ENCODE data around the gene PAX9. TPM values are rescaled to one million over a fixed set of nuclear protein-coding genes. Genes with fewer than 3 reads are reported as not detected.

The PAX9 gene
- not detected for total RNA-seq

DNA sequence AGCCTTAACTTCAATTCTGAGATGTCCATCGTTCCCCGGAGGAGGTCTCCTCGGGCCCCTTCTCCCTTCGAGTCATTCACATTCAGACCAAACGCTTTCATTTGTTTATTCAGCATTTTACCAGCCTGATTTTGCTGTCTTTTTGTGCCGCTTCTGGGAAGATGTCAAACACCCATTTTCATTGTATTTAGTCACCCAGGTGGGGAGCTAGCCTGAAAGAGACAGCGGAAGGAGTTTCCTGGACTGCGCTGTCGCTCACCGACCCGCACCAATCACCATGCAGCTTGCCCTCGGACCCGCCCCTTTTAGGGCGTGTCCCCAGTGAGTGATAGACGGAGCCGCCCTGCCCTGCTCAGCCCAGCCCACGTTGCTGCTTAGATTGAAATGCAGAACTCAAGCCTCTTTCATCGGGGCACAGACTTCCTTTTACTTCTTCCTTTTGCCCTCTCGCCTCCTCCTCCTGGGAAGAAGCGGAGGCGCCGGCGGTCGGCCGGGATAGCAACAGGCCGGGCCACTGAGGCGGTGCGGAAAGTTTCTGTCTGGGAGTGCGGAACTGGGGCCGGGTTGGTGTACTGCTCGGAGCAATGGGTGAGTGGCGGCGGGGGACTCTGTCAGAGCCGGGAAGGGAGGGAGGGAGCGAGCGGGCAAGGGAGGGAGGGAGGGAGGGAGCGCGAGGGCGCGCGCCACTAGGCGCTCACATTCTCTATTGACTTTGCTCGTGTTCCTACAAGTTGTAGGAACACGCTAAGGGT is at the start of gene PAX9:
Gene PAX9 (plus strand): TSS at position 355 of the 752 bp plus-strand sequence. CDS start 230 bp downstream, at position 585.
- Mint-ChIP-seq H3K27ac (no peak within 1 kb of the TSS), H3K9me3 (peaks cover 4% of the 10 kb centered on the region), H3K27me3 (peaks cover 74% of the 10 kb centered on the region), H3K36me3 (ENCODE audit: low read depth) (peaks cover 29% of the 10 kb centered on the region), H3K4me1 (peaks cover 16% of the 10 kb centered on the region), H3K4me3 (peak within 1 kb of the TSS; percentile 47)
- peak; percentile 81 for ATAC-seq (replicated peaks)

DNA sequence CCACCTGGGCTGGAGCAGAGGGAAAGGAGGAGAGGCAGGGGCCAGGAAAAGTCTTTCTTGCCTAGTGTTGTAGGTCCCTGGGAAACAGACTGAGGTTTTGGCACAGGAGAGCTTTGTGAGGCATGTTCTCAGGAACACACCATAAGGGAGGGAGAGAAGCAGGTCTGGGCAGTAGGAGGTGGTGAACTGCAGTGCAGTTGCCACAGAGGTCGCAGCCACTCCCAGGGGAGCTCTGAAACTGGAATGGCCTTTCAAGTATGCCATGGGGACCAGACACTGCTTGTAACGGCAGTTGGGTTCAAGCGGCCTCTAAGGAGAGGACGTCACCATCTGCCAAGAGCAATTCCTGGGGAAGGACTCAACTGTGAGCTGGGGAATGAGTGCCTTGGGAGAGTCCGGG is 43.8 kb upstream of the PAX9 start:
- Mint-ChIP-seq H3K4me1 (no peaks in the 10 kb centered on the region), H3K36me3 (ENCODE audit: low read depth) (no peaks in the 10 kb centered on the region), H3K4me3 (no peak overlapping the region), H3K27me3 (peaks cover 4% of the 10 kb centered on the region), H3K9me3 (no peaks in the 10 kb centered on the region), H3K27ac (no peak overlapping the region)
- ATAC-seq (replicated peaks), result no peak

- no peak for ATAC-seq (replicated peaks)
- Mint-ChIP-seq H3K27ac (no peak overlapping the region), H3K4me1 (no peaks in the 10 kb centered on the region), H3K36me3 (ENCODE audit: low read depth) (no peaks in the 10 kb centered on the region), H3K27me3 (peaks cover 4% of the 10 kb centered on the region), H3K4me3 (no peak overlapping the region), H3K9me3 (no peaks in the 10 kb centered on the region)
Observed at GRCh38 chr14:36618641-36619040, 43.0 kb upstream of the PAX9 start.

DNA sequence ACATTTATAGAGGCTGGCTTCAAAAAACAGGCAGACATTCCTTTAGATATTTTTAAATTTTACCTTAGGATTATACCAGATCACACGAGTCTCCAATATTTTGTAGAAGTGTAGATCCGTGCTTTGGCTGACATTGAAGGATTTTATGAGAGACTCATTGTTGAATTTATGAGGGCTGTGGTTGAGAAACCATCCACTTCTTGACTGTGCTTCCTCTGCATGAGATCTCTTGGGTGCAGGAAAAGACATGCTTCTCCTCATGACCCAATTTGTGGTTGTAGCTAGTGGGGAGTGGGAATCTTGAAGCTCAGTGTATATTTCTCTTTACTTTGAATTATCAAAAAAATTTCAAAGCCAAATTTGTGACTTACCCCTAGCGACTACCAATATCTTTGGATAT is 42.5 kb upstream of the PAX9 start:
- Mint-ChIP-seq H3K36me3 (ENCODE audit: low read depth) (no peaks in the 10 kb centered on the region), H3K27ac (no peak overlapping the region), H3K4me3 (no peak overlapping the region), H3K4me1 (no peaks in the 10 kb centered on the region), H3K9me3 (no peaks in the 10 kb centered on the region), H3K27me3 (peaks cover 4% of the 10 kb centered on the region)
- no peak for ATAC-seq (replicated peaks)

DNA sequence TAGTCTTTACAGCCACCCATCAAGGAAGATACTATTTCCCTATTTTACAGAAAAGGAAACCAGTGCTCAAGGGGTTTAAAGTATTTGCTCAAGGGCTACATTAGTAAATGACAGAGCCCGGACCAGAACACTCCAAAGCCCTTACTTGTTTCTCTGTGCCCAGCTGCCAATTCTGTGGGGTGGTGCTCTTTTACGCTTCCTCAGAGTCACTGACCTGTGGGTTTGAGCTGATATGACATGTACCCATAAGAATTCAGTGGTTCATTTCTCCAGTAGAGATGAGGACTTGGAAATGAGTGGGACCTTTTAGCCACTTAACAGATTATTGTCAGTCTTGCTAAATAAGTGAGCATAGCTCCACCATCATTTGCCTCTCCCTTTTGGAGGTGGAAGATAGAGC is 41.8 kb upstream of the PAX9 start:
- Mint-ChIP-seq H3K9me3 (no peaks in the 10 kb centered on the region), H3K4me1 (no peaks in the 10 kb centered on the region), H3K4me3 (no peak overlapping the region), H3K27ac (no peak overlapping the region), H3K27me3 (peaks cover 4% of the 10 kb centered on the region), H3K36me3 (ENCODE audit: low read depth) (no peaks in the 10 kb centered on the region)
- no peak for ATAC-seq (replicated peaks)

- no peaks in the 10 kb centered on the region for H3K36me3 Mint-ChIP-seq (ENCODE audit: low read depth)
- no peak overlapping the region for H3K27ac Mint-ChIP-seq
- no peak for ATAC-seq (replicated peaks)
- no peaks in the 10 kb centered on the region for H3K4me1 Mint-ChIP-seq
- no peaks in the 10 kb centered on the region for H3K9me3 Mint-ChIP-seq
- H3K27me3 Mint-ChIP-seq, result peaks cover 15% of the 10 kb centered on the region
- H3K4me3 Mint-ChIP-seq, result no peak overlapping the region
Observed at GRCh38 chr14:36625014-36625413, 36.6 kb upstream of the PAX9 start.

DNA sequence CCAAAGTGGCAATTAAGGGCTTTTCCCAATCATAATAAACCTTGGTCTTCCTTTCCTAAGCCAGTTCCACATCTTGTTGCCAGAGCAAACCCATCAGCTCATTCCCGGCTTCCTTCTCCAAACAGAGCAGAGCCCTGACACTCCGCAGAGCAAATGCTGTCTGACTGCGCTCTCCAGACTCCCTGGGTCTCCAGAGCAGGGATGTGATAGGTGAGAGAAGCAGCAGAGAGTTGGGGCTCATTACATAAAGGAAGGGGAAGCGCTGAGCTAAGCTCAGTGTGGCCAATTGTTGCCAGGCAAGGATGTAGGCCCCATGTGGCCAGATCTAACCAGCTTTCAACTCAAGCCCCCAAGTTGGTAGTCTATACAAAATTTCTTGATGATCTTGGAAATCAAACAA is 36.2 kb upstream of the PAX9 start:
- H3K9me3 Mint-ChIP-seq, result no peaks in the 10 kb centered on the region
- ATAC-seq (replicated peaks), result no peak
- H3K27ac Mint-ChIP-seq, result no peak overlapping the region
- no peaks in the 10 kb centered on the region for H3K36me3 Mint-ChIP-seq (ENCODE audit: low read depth)
- peaks cover 15% of the 10 kb centered on the region for H3K27me3 Mint-ChIP-seq
- no peak overlapping the region for H3K4me3 Mint-ChIP-seq
- no peaks in the 10 kb centered on the region for H3K4me1 Mint-ChIP-seq

DNA sequence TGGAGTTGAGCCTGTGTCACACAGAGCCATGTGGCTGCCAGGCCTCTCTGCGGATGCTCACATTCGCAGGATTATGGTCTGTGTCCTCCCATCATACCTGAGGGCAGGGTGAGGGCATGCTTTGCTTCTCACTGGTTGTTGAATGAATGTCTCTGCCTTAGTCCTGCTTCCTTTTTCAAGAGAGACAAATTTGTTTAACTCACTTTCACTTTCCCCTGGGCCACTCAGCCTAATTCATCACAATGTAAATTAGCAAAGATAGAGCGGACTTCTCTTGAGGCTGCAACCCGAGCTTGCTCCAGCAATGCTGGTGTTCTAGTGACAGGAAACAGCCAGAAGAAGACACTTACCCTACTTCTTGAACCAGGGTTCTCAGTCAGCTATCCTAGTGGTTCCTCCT is 35.5 kb upstream of the PAX9 start:
- Mint-ChIP-seq H3K27me3 (peaks cover 15% of the 10 kb centered on the region), H3K9me3 (no peaks in the 10 kb centered on the region), H3K4me3 (no peak overlapping the region), H3K36me3 (ENCODE audit: low read depth) (no peaks in the 10 kb centered on the region), H3K27ac (no peak overlapping the region), H3K4me1 (no peaks in the 10 kb centered on the region)
- ATAC-seq (replicated peaks), result no peak

DNA sequence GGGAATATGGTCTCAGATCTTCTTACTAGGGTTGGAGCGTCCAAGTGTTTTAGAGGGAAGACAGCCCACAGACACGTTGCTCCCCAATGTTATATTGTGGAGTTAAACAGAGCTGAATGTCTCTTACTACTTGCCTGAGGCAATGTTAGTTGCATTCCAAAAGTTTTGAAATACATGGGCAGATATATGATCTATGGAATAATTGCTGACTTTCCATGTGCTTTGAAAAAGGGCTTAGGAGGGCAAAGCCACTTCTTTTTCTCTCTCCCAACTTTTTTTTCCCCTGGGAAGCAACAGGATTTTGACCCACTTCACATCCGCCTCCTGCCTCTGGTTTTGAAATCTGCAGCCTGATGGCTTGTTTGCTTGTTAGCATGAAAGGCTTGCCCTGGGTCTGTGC is 33.7 kb upstream of the PAX9 start:
- no peaks in the 10 kb centered on the region for H3K9me3 Mint-ChIP-seq
- no peaks in the 10 kb centered on the region for H3K36me3 Mint-ChIP-seq (ENCODE audit: low read depth)
- peaks cover 15% of the 10 kb centered on the region for H3K27me3 Mint-ChIP-seq
- ATAC-seq (replicated peaks), result no peak
- no peak overlapping the region for H3K4me3 Mint-ChIP-seq
- no peak overlapping the region for H3K27ac Mint-ChIP-seq
- H3K4me1 Mint-ChIP-seq, result no peaks in the 10 kb centered on the region

DNA sequence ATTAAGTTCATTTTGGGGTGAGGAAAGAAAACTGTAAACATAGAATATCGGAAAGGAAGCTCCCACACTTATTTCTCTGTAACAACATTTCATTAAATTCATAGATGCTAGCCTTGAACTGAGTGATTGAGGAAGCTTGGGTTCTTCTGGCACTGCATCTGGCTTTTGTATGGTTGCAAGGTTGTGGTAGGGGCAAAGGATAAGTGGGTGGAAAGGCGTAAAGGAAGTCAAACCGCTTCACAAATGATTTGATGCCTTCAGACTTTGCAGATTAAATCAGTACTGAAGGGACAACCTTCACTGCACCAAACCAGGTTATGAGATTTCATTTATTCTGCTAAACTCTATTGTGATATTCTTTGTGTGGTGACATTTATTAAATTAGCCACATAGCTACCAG is 28.1 kb upstream of the PAX9 start:
- Mint-ChIP-seq H3K27ac (no peak overlapping the region), H3K4me1 (no peaks in the 10 kb centered on the region), H3K27me3 (peaks cover 5% of the 10 kb centered on the region), H3K9me3 (peaks cover 7% of the 10 kb centered on the region), H3K4me3 (no peak overlapping the region), H3K36me3 (ENCODE audit: low read depth) (no peaks in the 10 kb centered on the region)
- ATAC-seq (replicated peaks), result no peak

DNA sequence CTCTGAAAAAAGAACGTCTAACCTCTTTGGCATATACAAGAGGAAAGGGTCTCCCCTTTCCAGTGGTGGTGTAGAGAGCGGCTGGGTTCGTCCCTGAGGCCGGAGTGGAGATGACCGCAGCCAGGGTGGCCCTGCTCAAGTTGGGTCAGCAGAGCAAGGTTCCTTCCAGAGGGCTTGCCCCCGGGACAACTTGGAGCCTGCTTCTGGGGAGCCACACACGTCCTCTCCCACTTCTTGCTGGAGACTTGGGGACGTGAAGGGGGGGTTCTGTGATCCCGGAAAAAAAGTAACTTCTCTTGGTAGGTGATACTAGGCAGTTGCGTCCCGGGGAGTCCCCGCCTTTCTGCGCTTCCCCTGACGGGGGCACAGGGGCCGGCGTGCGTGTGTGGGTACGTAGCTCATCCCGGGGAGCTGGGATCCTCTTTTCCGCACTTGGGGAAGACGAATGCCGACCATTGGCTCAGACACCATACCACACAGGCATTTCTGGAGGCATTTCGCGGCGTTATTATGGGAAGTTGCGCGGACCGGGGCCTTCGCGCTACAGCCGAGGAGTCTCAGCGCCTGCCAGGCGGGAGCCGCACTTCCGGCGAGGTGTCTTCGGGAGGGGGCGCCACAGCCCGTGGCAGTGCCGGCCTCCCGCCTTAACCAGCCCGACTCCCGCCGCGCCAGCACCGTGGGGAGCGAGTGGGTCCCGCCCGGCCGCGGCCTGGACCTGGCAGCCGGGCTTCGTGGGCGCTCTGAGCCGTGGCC is 14.8 kb upstream of the PAX9 start:
- H3K36me3 Mint-ChIP-seq (ENCODE audit: low read depth), result peaks cover 5% of the 10 kb centered on the region
- no peak overlapping the region for H3K27ac Mint-ChIP-seq
- H3K4me3 Mint-ChIP-seq, result no peak overlapping the region
- peaks cover 3% of the 10 kb centered on the region for H3K4me1 Mint-ChIP-seq
- H3K9me3 Mint-ChIP-seq, result no peaks in the 10 kb centered on the region
- no peak for ATAC-seq (replicated peaks)
- H3K27me3 Mint-ChIP-seq, result peaks cover 48% of the 10 kb centered on the region

DNA sequence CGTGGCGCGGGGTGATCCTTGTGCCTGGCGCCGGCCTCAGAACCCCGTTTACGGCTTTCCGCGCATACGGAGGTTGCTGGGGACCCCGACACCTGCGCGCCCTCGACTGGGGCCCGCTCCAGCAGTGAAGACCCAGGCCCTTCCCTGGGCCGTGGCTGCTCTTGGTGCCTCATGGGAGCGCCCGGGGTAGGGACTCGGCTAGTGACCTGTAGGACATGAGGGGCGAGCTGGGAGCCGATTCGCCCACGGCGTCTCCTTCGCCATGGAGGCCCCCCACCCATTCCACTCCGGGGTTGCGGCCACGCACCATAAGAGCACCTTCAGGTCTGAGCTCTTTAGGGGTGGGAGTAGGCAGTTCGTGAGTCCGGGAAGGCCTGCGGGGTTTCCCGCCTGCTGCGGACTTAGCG is 14.2 kb upstream of the PAX9 start:
- Mint-ChIP-seq H3K36me3 (ENCODE audit: low read depth) (peaks cover 5% of the 10 kb centered on the region), H3K27me3 (peaks cover 50% of the 10 kb centered on the region), H3K4me3 (no peak overlapping the region), H3K27ac (no peak overlapping the region), H3K9me3 (no peaks in the 10 kb centered on the region), H3K4me1 (peaks cover 3% of the 10 kb centered on the region)
- no peak for ATAC-seq (replicated peaks)

- peaks cover 57% of the 10 kb centered on the region for H3K27me3 Mint-ChIP-seq
- peaks cover 3% of the 10 kb centered on the region for H3K4me1 Mint-ChIP-seq
- no peak overlapping the region for H3K27ac Mint-ChIP-seq
- H3K9me3 Mint-ChIP-seq, result no peaks in the 10 kb centered on the region
- ATAC-seq (replicated peaks), result no peak
- H3K36me3 Mint-ChIP-seq (ENCODE audit: low read depth), result peaks cover 5% of the 10 kb centered on the region
- H3K4me3 Mint-ChIP-seq, result no peak overlapping the region
Observed at GRCh38 chr14:36647824-36648753, 13.6 kb upstream of the PAX9 start.

DNA sequence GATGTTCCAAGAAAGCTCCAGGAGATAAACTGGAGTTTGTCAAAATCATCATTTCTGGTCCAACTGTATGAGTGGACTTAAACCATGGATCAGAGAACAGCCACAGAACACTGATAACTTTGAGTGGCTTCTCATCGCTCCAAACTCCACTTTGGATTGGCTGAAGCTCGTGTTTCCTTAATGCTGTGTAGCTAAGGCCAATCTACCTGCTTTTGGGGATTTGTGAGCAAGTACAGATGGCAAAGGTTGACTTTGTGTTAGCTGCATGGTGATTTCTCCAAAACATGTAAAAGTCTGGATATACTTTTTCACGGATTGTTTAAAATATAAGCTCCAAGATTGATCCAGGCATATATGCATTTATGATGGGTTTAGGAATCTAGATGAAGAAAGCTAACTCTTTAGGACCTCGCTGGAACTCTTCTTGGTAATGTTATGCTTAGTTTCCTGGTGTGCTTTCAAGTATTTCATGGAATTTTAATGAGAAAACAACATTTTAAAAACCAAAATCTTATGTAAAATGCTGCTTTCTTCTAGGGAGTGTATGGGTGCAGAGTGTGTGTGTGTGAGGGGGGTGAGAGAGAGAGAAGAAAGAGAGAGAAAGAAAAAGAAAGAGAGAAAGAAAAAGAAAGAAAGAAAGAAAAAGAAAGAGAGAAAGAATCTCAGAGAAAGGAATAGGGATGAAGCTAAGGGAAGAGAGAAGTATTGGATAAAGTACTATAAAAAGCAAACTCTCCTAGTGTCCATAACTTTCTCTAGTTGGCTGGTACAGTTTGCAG is 11.6 kb upstream of the PAX9 start:
- H3K36me3 Mint-ChIP-seq (ENCODE audit: low read depth), result peaks cover 5% of the 10 kb centered on the region
- no peak for ATAC-seq (replicated peaks)
- peaks cover 63% of the 10 kb centered on the region for H3K27me3 Mint-ChIP-seq
- H3K27ac Mint-ChIP-seq, result no peak overlapping the region
- H3K4me1 Mint-ChIP-seq, result peaks cover 3% of the 10 kb centered on the region
- H3K4me3 Mint-ChIP-seq, result no peak overlapping the region
- H3K9me3 Mint-ChIP-seq, result no peaks in the 10 kb centered on the region
